Hindlimb muscle (tissue), 1 donor: ENCODE results near the gene CHKB. TPM values are rescaled to one million over a fixed set of nuclear protein-coding genes. Genes with fewer than 3 reads are reported as not detected.
"Not testable (repeated sequence)": the region's sequence is repeated elsewhere in the genome, so short reads cannot be mapped to it uniquely, and the experiment has no call there.

Experiments used
- DNase-seq: peaks from one replicate; pipeline ENCODE4 v3.0.0-alpha.2; 2013
- polyA plus RNA-seq: library from polyadenylated mRNA; unstranded; fragments of 120-200 nt; gene quantifications from one replicate; pipeline ENCODE4 v1.2.1, GENCODE V29; 2013; ENCODE audit not compliant: insufficient read length

Gene CHKB
- polyA plus RNA-seq, 1 donor: 52.7 TPM

GRCh38 chr22:50612168-50612527 lies 29.5 kb upstream of the CHKB start:
- DNase-seq: no peak

- DNase-seq: no peak
Measured at GRCh38 chr22:50611341-50612060, 28.9 kb upstream of the CHKB start.

- no peak for DNase-seq
Measured at GRCh38 chr22:50610581-50610980, 27.9 kb upstream of the CHKB start.

GRCh38 chr22:50610041-50610451 lies 27.4 kb upstream of the CHKB start:
- no peak for DNase-seq

GRCh38 chr22:50609599-50609998 lies 26.9 kb upstream of the CHKB start:
- DNase-seq: no peak

- no peak for DNase-seq
Measured at GRCh38 chr22:50608996-50609395, 26.3 kb upstream of the CHKB start.

GRCh38 chr22:50608058-50608840 lies 25.6 kb upstream of the CHKB start:
- not testable (repeated sequence) for DNase-seq

GRCh38 chr22:50607659-50608020 lies 25.0 kb upstream of the CHKB start:
- no peak for DNase-seq

- no peak for DNase-seq
Measured at GRCh38 chr22:50606946-50607658, 24.5 kb upstream of the CHKB start.

GRCh38 chr22:50606165-50606945 lies 23.7 kb upstream of the CHKB start:
- no peak for DNase-seq

GRCh38 chr22:50605613-50606074 lies 23.0 kb upstream of the CHKB start:
- DNase-seq: no peak

- no peak for DNase-seq
Measured at GRCh38 chr22:50605002-50605612, 22.5 kb upstream of the CHKB start.

- no peak for DNase-seq
Measured at GRCh38 chr22:50604256-50605001, 21.8 kb upstream of the CHKB start.

GRCh38 chr22:50603511-50604255 lies 21.0 kb upstream of the CHKB start:
- no peak for DNase-seq

- no peak for DNase-seq
Measured at GRCh38 chr22:50602338-50602700, 19.7 kb upstream of the CHKB start.

GRCh38 chr22:50601669-50602337 lies 19.2 kb upstream of the CHKB start:
- DNase-seq: no peak

GRCh38 chr22:50600967-50601668 lies 18.5 kb upstream of the CHKB start:
- DNase-seq: no peak

- no peak for DNase-seq
Measured at GRCh38 chr22:50600538-50600937, 17.9 kb upstream of the CHKB start, which contains the start of gene MAPK8IP2. Gene MAPK8IP2, plus strand, starts transcription at chr22:50600793. Its CDS starts 26 bp downstream, at chr22:50600819.

GRCh38 chr22:50599816-50600455 lies 17.3 kb upstream of the CHKB start:
- DNase-seq: peak; percentile 68
